Smooth muscle cell (in vitro differentiated cells): ENCODE measurements around the gene AGXT. TPM values are rescaled to one million over a fixed set of nuclear protein-coding genes. Genes with fewer than 3 reads are reported as not detected.

Experiments used
- DNase-seq: peaks from one replicate; lab custom pipeline; 2025; ENCODE audit not compliant: unreplicated experiment; lab: John Stamatoyannopoulos, UW
- H2AFZ ChIP-seq: fragments of 200-600 bp; sonication (generic); 2 replicates; pipeline ENCODE4 v1.6.0; 2016; ENCODE audit warnings: antibody characterized with exemption, low read depth, mild to moderate bottlenecking
- H3F3A ChIP-seq: fragments of 200-600 bp; sonication (generic); 2 replicates; pipeline ENCODE4 v1.6.0; 2017; ENCODE audit warnings: antibody characterized with exemption, low read depth
- H3K27ac ChIP-seq: fragments of 200-600 bp; sonication (generic); 2 replicates; pipeline ENCODE4 v1.5.1; 2016; ENCODE audit warnings: low read depth, mild to moderate bottlenecking
- H3K27me3 ChIP-seq: fragments of 200-600 bp; sonication (generic); 2 replicates; pipeline ENCODE4 v1.6.1; 2016; ENCODE audit warnings: low read depth, mild to moderate bottlenecking
- H3K36me3 ChIP-seq: fragments of 200-600 bp; sonication (generic); 2 replicates; pipeline ENCODE4 v1.5.1; 2016; ENCODE audit warnings: low read depth
- H3K4me1 ChIP-seq: fragments of 200-600 bp; sonication (generic); 2 replicates; pipeline ENCODE4 v1.5.1; 2016; ENCODE audit warnings: low read depth
- H3K4me2 ChIP-seq: fragments of 200-600 bp; sonication (generic); 2 replicates; pipeline ENCODE4 v1.6.0; 2016; ENCODE audit warnings: mild to moderate bottlenecking
- H3K4me3 ChIP-seq: fragments of 200-600 bp; sonication (generic); 2 replicates; pipeline ENCODE4 v1.5.1; 2016; ENCODE audit warnings: mild to moderate bottlenecking
- H3K79me2 ChIP-seq: fragments of 200-600 bp; sonication (generic); 2 replicates; pipeline ENCODE4 v1.6.0; 2016; ENCODE audit warnings: low read depth, mild to moderate bottlenecking
- H3K9ac ChIP-seq: fragments of 200-600 bp; sonication (generic); 2 replicates; pipeline ENCODE4 v1.6.0; 2016; ENCODE audit warnings: low read depth
- H3K9me3 ChIP-seq: fragments of 200-600 bp; sonication (generic); replicated peaks from 2 replicates; pipeline ENCODE4 v1.5.1; 2016; ENCODE audit warnings: low read depth
- H4K20me1 ChIP-seq: fragments of 200-600 bp; sonication (generic); 2 replicates; pipeline ENCODE4 v1.6.0; 2016; ENCODE audit warnings: low read depth
- WGBS: methylation state at CpG from one replicate; pipeline ENCODE4 v1.1.7; 2016; ENCODE audit warnings: low lambda C conversion rate; 5-methylcytosine and 5-hydroxymethylcytosine counted together
- polyA plus RNA-seq: library from polyadenylated mRNA; unstranded; fragments of >200 nt; fragmentation: Nextera tagmentation; extraction: Ambion mirVana; gene quantifications from 2 replicates; pipeline ENCODE4 v1.2.1, GENCODE V29; 2016
- total RNA-seq: library from RNA; depleted of rRNA; stranded (reverse); fragments of >200 nt; gene quantifications from 2 replicates; pipeline ENCODE4 v1.2.3, GENCODE V29; 2014
- TF ChIP-seq, protein P1 (sequence below): fragments of 200-600 bp; sonication (generic); IDR thresholded peaks from 2 replicates; pipeline ENCODE4 v1.5.1; 2017; ENCODE audit warnings: borderline replicate concordance, mild to moderate bottlenecking, antibody characterized with exemption; ENCODE audit not compliant: insufficient read depth, poor library complexity, severe bottlenecking

Gene AGXT
- total and polyA plus RNA-seq, 2 experiments from 2014 or later: not detected

GRCh38 chr2:240890691-240891090 is 22.1 kb downstream of the AGXT start:
- peaks cover 7% of the 10 kb centered on the region for H3K4me1 ChIP-seq
- H3K27me3 ChIP-seq: no peaks in the 10 kb centered on the region
- no peaks in the 10 kb centered on the region for H3K36me3 ChIP-seq
- no peak overlapping the region for H3K27ac ChIP-seq
- H3F3A ChIP-seq: no peaks in the 10 kb centered on the region
- 94% methylated on average over 14 of the region's 14 CpGs for WGBS
- TF ChIP-seq, protein P1, sequence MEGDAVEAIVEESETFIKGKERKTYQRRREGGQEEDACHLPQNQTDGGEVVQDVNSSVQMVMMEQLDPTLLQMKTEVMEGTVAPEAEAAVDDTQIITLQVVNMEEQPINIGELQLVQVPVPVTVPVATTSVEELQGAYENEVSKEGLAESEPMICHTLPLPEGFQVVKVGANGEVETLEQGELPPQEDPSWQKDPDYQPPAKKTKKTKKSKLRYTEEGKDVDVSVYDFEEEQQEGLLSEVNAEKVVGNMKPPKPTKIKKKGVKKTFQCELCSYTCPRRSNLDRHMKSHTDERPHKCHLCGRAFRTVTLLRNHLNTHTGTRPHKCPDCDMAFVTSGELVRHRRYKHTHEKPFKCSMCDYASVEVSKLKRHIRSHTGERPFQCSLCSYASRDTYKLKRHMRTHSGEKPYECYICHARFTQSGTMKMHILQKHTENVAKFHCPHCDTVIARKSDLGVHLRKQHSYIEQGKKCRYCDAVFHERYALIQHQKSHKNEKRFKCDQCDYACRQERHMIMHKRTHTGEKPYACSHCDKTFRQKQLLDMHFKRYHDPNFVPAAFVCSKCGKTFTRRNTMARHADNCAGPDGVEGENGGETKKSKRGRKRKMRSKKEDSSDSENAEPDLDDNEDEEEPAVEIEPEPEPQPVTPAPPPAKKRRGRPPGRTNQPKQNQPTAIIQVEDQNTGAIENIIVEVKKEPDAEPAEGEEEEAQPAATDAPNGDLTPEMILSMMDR: no peak
- no peak overlapping the region for H3K9ac ChIP-seq
- no peaks in the 10 kb centered on the region for H3K9me3 ChIP-seq
- DNase-seq: no peak
- H2AFZ ChIP-seq: no peak overlapping the region
- H4K20me1 ChIP-seq: no peaks in the 10 kb centered on the region
- H3K4me2 ChIP-seq: no peak overlapping the region
- no peaks in the 10 kb centered on the region for H3K79me2 ChIP-seq
- no peak overlapping the region for H3K4me3 ChIP-seq

- Histone ChIP-seq H3K4me3 (no peak overlapping the region), H3K79me2 (no peaks in the 10 kb centered on the region), H3F3A (no peaks in the 10 kb centered on the region), H3K27me3 (no peaks in the 10 kb centered on the region), H3K9ac (no peak overlapping the region), H2AFZ (no peak overlapping the region), H3K4me1 (peaks cover 7% of the 10 kb centered on the region), H4K20me1 (no peaks in the 10 kb centered on the region), H3K9me3 (no peaks in the 10 kb centered on the region), H3K36me3 (no peaks in the 10 kb centered on the region), H3K4me2 (no peak overlapping the region), H3K27ac (no peak overlapping the region)
- no peak for DNase-seq
- TF ChIP-seq, protein P1: no peak
- 94% methylated on average over 20 of the region's 20 CpGs for WGBS
These were observed 23.1 kb downstream of the AGXT start for GRCh38 chr2:240891492-240892340.

GRCh38 chr2:240892356-240892755 is 23.7 kb downstream of the AGXT start:
- no peaks in the 10 kb centered on the region for H4K20me1 ChIP-seq
- no peak overlapping the region for H2AFZ ChIP-seq
- no peak overlapping the region for H3K27ac ChIP-seq
- H3K27me3 ChIP-seq: no peaks in the 10 kb centered on the region
- H3K36me3 ChIP-seq: no peaks in the 10 kb centered on the region
- H3K9ac ChIP-seq: no peak overlapping the region
- no peak for DNase-seq
- TF ChIP-seq, protein P1: no peak
- no peaks in the 10 kb centered on the region for H3K9me3 ChIP-seq
- no peak overlapping the region for H3K4me2 ChIP-seq
- WGBS: 84% methylated on average over 6 of the region's 9 CpGs
- H3K79me2 ChIP-seq: no peaks in the 10 kb centered on the region
- H3K4me3 ChIP-seq: no peak overlapping the region
- no peaks in the 10 kb centered on the region for H3F3A ChIP-seq
- peaks cover 7% of the 10 kb centered on the region for H3K4me1 ChIP-seq

- Histone ChIP-seq H3K4me2 (peak overlapping the region; percentile 48), H4K20me1 (no peaks in the 10 kb centered on the region), H3K9me3 (no peaks in the 10 kb centered on the region), H3K4me1 (peaks cover 7% of the 10 kb centered on the region), H3K4me3 (no peak overlapping the region), H3K36me3 (no peaks in the 10 kb centered on the region), H3K79me2 (no peaks in the 10 kb centered on the region), H3K9ac (no peak overlapping the region), H3K27me3 (no peaks in the 10 kb centered on the region), H2AFZ (no peak overlapping the region), H3K27ac (no peak overlapping the region), H3F3A (no peaks in the 10 kb centered on the region)
- DNase-seq: no peak
- WGBS: 85% methylated on average over 7 of the region's 12 CpGs
- TF ChIP-seq, protein P1: no peak
These were observed 24.3 kb downstream of the AGXT start for GRCh38 chr2:240892925-240893324.
